HepG2 (cell line): ENCODE measurements around the gene SPECC1L. TPM values are rescaled to one million over a fixed set of nuclear protein-coding genes. Genes with fewer than 3 reads are reported as not detected.

ENCODE experiments used
- ATAC-seq: fragments of 200-7000 bp; cut with Tn5 transposase; 3 replicates; pipeline ENCODE4 v1.9.1; 2020; ENCODE audit warnings: mild to moderate bottlenecking, moderate library complexity
- BruUV-seq: library from RNA; stranded (reverse); fragments of 400-500 nt; replicated peaks from 2 replicates; lab custom pipeline; 2021; lab: Mats Ljungman, UMichigan
- CTCF ChIA-PET: fragments of 300-600 bp; formaldehyde crosslinking; extraction: SDS; loops from one replicate; lab custom pipeline; 2021; ENCODE audit warnings: low total read pairs, inconsistent platforms, low intra/inter-chr PET ratio; lab: Yijun Ruan, JAX
- POLR2A ChIA-PET: fragments of 350-600 bp; sonication (Branson Sonifier 250); formaldehyde crosslinking; loops from one replicate; lab custom pipeline; 2020; ENCODE audit warnings: antibody characterized with exemption, inconsistent platforms; lab: Yijun Ruan, JAX
- DNase-seq: peaks from one replicate; pipeline ENCODE4 v3.0.0-alpha.2; 2015; ENCODE audit warnings: low spot score
- FAIRE-seq: peaks from 3 replicates; lab custom pipeline; 2011; peaks lifted over from hg19 to GRCh38; lab: Jason Lieb, UNC
- H2AFZ ChIP-seq: one replicate; pipeline ENCODE4 v1.6.1; 2011; ENCODE audit warnings: low read length, inconsistent platforms
- H3K27ac ChIP-seq: fragments of 300-600 bp; 3 replicates; pipeline ENCODE4 v1.8.0; 2011; ENCODE audit warnings: mixed run types, mild to moderate bottlenecking, mixed read lengths, low read length, inconsistent platforms; ENCODE audit not compliant: insufficient read depth; ENCODE audit errors: extremely low read length
- H3K27me3 ChIP-seq, 2 experiments: fragments of 200-600 bp in 1 of 2; 2 replicates in 1 of 2; 3 replicates in 1 of 2; pipeline versions ENCODE4 v1.6.0 to v1.8.0; 2011; ENCODE audit warnings: low read length in 2 of 2, mild to moderate bottlenecking in 2 of 2, moderate library complexity in 2 of 2, inconsistent platforms in 1 of 2; ENCODE audit not compliant: insufficient read depth in 2 of 2, control insufficient read depth in 1 of 2
- H3K36me3 ChIP-seq, 2 experiments: fragments of 200-600 bp in 1 of 2; replicated peaks in 1 of 2; 2 replicates in 1 of 2; 3 replicates in 1 of 2; pipeline versions ENCODE4 v1.5.1 to v1.8.0; 2011; ENCODE audit warnings: low read length in 2 of 2, inconsistent platforms in 1 of 2; ENCODE audit not compliant: insufficient read depth in 2 of 2, control insufficient read depth in 1 of 2
- H3K4me1 ChIP-seq: 2 replicates; pipeline ENCODE4 v1.5.1; 2012; ENCODE audit warnings: low read length, inconsistent platforms; ENCODE audit not compliant: insufficient read depth
- H3K4me2 ChIP-seq: 2 replicates; pipeline ENCODE4 v1.6.0; 2011; ENCODE audit warnings: low read depth, low read length, inconsistent platforms
- H3K4me3 ChIP-seq, 3 experiments: fragments of 200-600 bp in 1 of 3; sonication (generic), shearing (Covaris generic) in 1 of 3; replicated peaks in 1 of 3; 2 replicates each; pipeline ENCODE4 v1.5.1; 2011 to 2016; ENCODE audit warnings: low read length in 3 of 3, inconsistent platforms in 2 of 3, low read depth in 2 of 3, mild to moderate bottlenecking in 2 of 3, control low read depth in 1 of 3, mixed read lengths in 1 of 3; ENCODE audit not compliant: insufficient read depth in 1 of 3
- H3K79me2 ChIP-seq: one replicate; pipeline ENCODE4 v1.6.1; 2011; ENCODE audit warnings: low read length, inconsistent platforms; ENCODE audit not compliant: insufficient read depth
- H3K9ac ChIP-seq: 2 replicates; pipeline ENCODE4 v1.6.0; 2011; ENCODE audit warnings: mild to moderate bottlenecking, low read depth, low read length, inconsistent platforms; ENCODE audit not compliant: insufficient read depth
- H3K9me3 ChIP-seq: 2 replicates; pipeline ENCODE4 v1.5.1; 2012; ENCODE audit warnings: mild to moderate bottlenecking, low read length
- H4K20me1 ChIP-seq: 2 replicates; pipeline ENCODE4 v1.6.0; 2011; ENCODE audit warnings: inconsistent platforms, mild to moderate bottlenecking, low read length, moderate library complexity; ENCODE audit not compliant: insufficient read depth
- ARID2 ChIP-seq: sonication (generic); formaldehyde crosslinking; IDR thresholded peaks from 2 replicates; pipeline ENCODE4 v1.8.1; 2022; ENCODE audit warnings: mild to moderate bottlenecking, missing genetic modification reagents, borderline replicate concordance
- BORCS8-MEF2B ChIP-seq: sonication (generic); formaldehyde crosslinking; IDR thresholded peaks from 2 replicates; pipeline ENCODE4 v1.8.0; 2022; ENCODE audit warnings: mild to moderate bottlenecking, missing genetic modification reagents
- BRD4 ChIP-seq: sonication (generic); formaldehyde crosslinking; IDR thresholded peaks from 2 replicates; pipeline ENCODE4 v1.4.0; 2020; ENCODE audit warnings: missing genetic modification reagents
- EED ChIP-seq: sonication (generic); formaldehyde crosslinking; IDR thresholded peaks from 2 replicates; pipeline ENCODE4 v1.5.0; 2020; ENCODE audit warnings: mild to moderate bottlenecking, missing genetic modification reagents
- HNF4G ChIP-seq, 2 experiments: sonication (generic) in 1 of 2; formaldehyde crosslinking in 1 of 2; IDR thresholded peaks; 2 replicates each; pipeline versions ENCODE4 v1.4.0 to v1.6.1; 2011 to 2020; ENCODE audit warnings: borderline replicate concordance in 2 of 2, low read depth in 2 of 2, mild to moderate bottlenecking in 2 of 2, low read length in 1 of 2, missing genetic modification reagents in 1 of 2, moderate library complexity in 1 of 2
- KAT7 ChIP-seq: IDR thresholded peaks from 2 replicates; pipeline ENCODE4 v1.6.1; 2018; ENCODE audit warnings: borderline replicate concordance, missing compliant biosample characterization
- KDM3A ChIP-seq: IDR thresholded peaks from 2 replicates; pipeline ENCODE4 v1.6.1; 2018; ENCODE audit warnings: low read depth, missing compliant biosample characterization
- MBD4 ChIP-seq: IDR thresholded peaks from 2 replicates; pipeline ENCODE4 v1.6.1; 2012; ENCODE audit warnings: low read length, inconsistent platforms, borderline replicate concordance
- NFATC3 ChIP-seq: sonication (generic); formaldehyde crosslinking; IDR thresholded peaks from 2 replicates; pipeline ENCODE4 v1.5.1; 2020; ENCODE audit warnings: mild to moderate bottlenecking, missing genetic modification reagents
- PTBP1 ChIP-seq: fragments of 200-400 bp; formaldehyde crosslinking; IDR thresholded peaks from 2 replicates; pipeline ENCODE4 v1.6.1; 2018; ENCODE audit warnings: low read length, low read depth; ENCODE audit not compliant: poor library complexity, severe bottlenecking
- TP53 ChIP-seq: sonication (generic); formaldehyde crosslinking; conservative IDR thresholded peaks from 2 replicates; pipeline ENCODE4 v1.4.0; 2020; ENCODE audit warnings: missing genetic modification reagents
- ZFP90 ChIP-seq: sonication (generic); formaldehyde crosslinking; IDR thresholded peaks from 2 replicates; pipeline ENCODE4 v1.8.0; 2022; ENCODE audit warnings: missing genetic modification reagents, mild to moderate bottlenecking, inconsistent platforms, borderline replicate concordance
- ZNF431 ChIP-seq: sonication (generic); formaldehyde crosslinking; IDR thresholded peaks from 2 replicates; pipeline ENCODE4 v1.9.0; 2022; ENCODE audit warnings: missing genetic modification reagents, low read depth, mild to moderate bottlenecking, borderline replicate concordance
- ZNF546 ChIP-seq: sonication (generic); formaldehyde crosslinking; conservative IDR thresholded peaks from 2 replicates; pipeline ENCODE4 v1.8.1; 2023; ENCODE audit warnings: mild to moderate bottlenecking, missing genetic modification reagents
- ZNF547 ChIP-seq: sonication (generic); formaldehyde crosslinking; IDR thresholded peaks from 2 replicates; pipeline ENCODE4 v1.5.1; 2020; ENCODE audit warnings: mild to moderate bottlenecking, missing genetic modification reagents
- ZNF563 ChIP-seq: sonication (generic); formaldehyde crosslinking; IDR thresholded peaks from 2 replicates; pipeline ENCODE4 v1.8.0; 2022; ENCODE audit warnings: mild to moderate bottlenecking, moderate library complexity, missing genetic modification reagents
- WGBS: methylation state at CpG from one replicate; pipeline ENCODE4 v1.1.6; 2017; ENCODE audit warnings: low lambda C conversion rate; 5-methylcytosine and 5-hydroxymethylcytosine counted together
- in situ Hi-C: cut with HindIII; loops from 2 replicates; pipeline ENCODE4 v1.10.0; 2017; ENCODE audit warnings: low pct_unique_long_range_greater_than_20kb; ENCODE audit not compliant: extremely low pct_ligation_motif_present
- intact Hi-C: fragments of 100-400 bp; cut with micrococcal nuclease; formaldehyde crosslinking; loops from one replicate; pipeline ENCODE4 v1.10.0; 2022; ENCODE audit not compliant: unreplicated experiment
- polyA plus RNA-seq, 8 experiments: library from polyadenylated mRNA; depleted of rRNA in 3 of 8; stranded (reverse) in 7 of 8; unstranded in 1 of 8; fragments of >200 nt; fragmentation: Illumina TruSeq in 4 of 8; extraction: Trizol in 4 of 8; gene quantifications; 2 replicates each; pipeline versions ENCODE4 v1.2.1 to v1.2.3, GENCODE V29; 2011 to 2016; ENCODE audit warnings: low read depth in 4 of 8, missing spikeins in 1 of 8, mixed read lengths in 1 of 8; ENCODE audit not compliant: insufficient read depth in 1 of 8
- total RNA-seq, 5 experiments: library from RNA; depleted of rRNA; stranded (reverse); fragments of >200 nt; fragmentation: Illumina TruSeq; extraction: Trizol; gene quantifications; 2 replicates each; pipeline ENCODE4 v1.2.3, GENCODE V29; 2016; ENCODE audit warnings: low read depth in 1 of 5
- TF ChIP-seq, protein P1 (sequence below): sonication (generic); formaldehyde crosslinking; IDR thresholded peaks from 2 replicates; pipeline ENCODE4 v1.5.1; 2020; ENCODE audit warnings: missing genetic modification reagents, mild to moderate bottlenecking, borderline replicate concordance

SPECC1L gene
- total and polyA plus RNA-seq, 2 of the 13 experiments (the other 11 are each of a cell fraction or from before 2014, with no cell fraction given) = 14.1 to 30.3 TPM

DNA sequence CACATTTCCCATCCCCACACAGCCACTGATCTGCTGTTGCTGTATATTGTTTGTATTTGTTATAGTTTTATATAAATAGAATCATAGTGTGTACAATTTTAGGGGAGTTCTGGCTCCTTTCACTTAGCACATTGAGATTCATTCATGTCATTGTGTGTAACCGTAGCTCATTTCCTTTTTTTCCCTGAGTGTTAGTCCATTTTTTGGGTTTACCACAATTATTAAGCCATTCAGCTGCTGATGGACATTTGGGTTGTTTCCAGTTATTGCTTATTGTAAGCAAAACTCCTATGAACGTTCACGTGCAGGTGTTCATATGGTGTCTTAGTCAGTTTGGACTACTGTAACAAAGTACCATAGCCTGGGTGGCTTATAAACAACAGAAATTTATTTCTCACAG, 123.2 kb downstream of the SPECC1L start:
- H3K79me2 ChIP-seq = no peaks in the 10 kb centered on the region
- no peak for TF ChIP-seq HNF4G (IDR thresholded peaks at IDR 0.05; ENCODE audit: borderline replicate concordance, low read depth, low read length)
- TF ChIP-seq HNF4G (CRISPR knock-in tag; IDR thresholded peaks at IDR 0.05; ENCODE audit: borderline replicate concordance, low read depth) = no peak
- no peak for TF ChIP-seq ZNF547 (CRISPR knock-in tag)
- TF ChIP-seq NFATC3 (CRISPR knock-in tag) = no peak
- TF ChIP-seq KDM3A (CRISPR knock-in tag) = no peak
- TF ChIP-seq PTBP1 = no peak
- no peak for TF ChIP-seq ZNF563 (CRISPR knock-in tag)
- no peak for TF ChIP-seq MBD4
- no peak for TF ChIP-seq BRD4
- no peak for TF ChIP-seq EED (CRISPR knock-in tag)
- no peak for TF ChIP-seq TP53 (CRISPR knock-in tag)
- TF ChIP-seq ZFP90 (CRISPR knock-in tag) = no peak
- no peak for TF ChIP-seq ARID2 (CRISPR knock-in tag)
- no peak for TF ChIP-seq KAT7 (CRISPR knock-in tag)
- TF ChIP-seq BORCS8-MEF2B (CRISPR knock-in tag) = no peak
- TF ChIP-seq ZNF546 (CRISPR knock-in tag) = no peak
- TF ChIP-seq ZNF431 = no peak
- TF ChIP-seq, protein P1, sequence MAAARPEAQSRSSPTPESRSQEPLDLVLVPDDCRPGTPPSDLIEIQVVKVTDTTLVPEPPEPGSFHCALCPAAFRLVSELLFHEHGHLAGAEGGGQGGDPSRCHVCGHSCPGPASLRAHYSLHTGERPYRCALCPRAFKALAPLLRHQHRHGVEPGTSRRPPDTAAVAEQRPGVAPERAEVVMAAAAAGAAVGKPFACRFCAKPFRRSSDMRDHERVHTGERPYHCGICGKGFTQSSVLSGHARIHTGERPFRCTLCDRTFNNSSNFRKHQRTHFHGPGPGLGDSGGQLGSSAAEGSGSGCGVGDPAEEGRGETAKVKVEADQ = no peak
- TF ChIP-seq, all 625 proteins: peak for 0
- Histone ChIP-seq H3K4me1 (peaks cover 6% of the 10 kb centered on the region; the same call in 1 of the 2 replicates), H2AFZ (no peak overlapping the region), H3K4me3 (no peak overlapping the region), H4K20me1 (no peaks in the 10 kb centered on the region), H3K27ac (no peak overlapping the region), H3K27me3 (no peaks in the 10 kb centered on the region), H3K4me2 (no peak overlapping the region), H3K36me3 (peaks cover 11 to 34% of the 10 kb centered on the region in 2 experiments), H3K9ac (no peak overlapping the region), H3K9me3 (no peaks in the 10 kb centered on the region)
- POLR2A ChIA-PET = no interaction called here
- intact Hi-C loops (no loop called here), in situ Hi-C loops (no loop called here)
- CTCF ChIA-PET = no interaction called here
- ATAC-seq (no peak), DNase-seq (no peak), FAIRE-seq (no peak)
- BruUV-seq = no TSS peak
- 98% methylated on average over 3 of the region's 3 CpGs for WGBS
